IMR-90 (cell line): ENCODE results near the gene MRPS22. TPM values are rescaled to one million over a fixed set of nuclear protein-coding genes. Genes with fewer than 3 reads are reported as not detected.

Experiments used
- ATAC-seq: fragments of 200-7000 bp; cut with Tn5 transposase; 2 replicates; pipeline ENCODE4 v1.9.1; 2020; ENCODE audit warnings: low read depth, mild to moderate bottlenecking, moderate library complexity
- BruUV-seq: library from RNA; stranded (reverse); fragments of 400-500 nt; replicated peaks from 2 replicates; lab custom pipeline; 2021; lab: Mats Ljungman, UMichigan
- CTCF ChIA-PET: fragments of 300-600 bp; formaldehyde crosslinking; extraction: SDS; loops from one replicate; lab custom pipeline; 2021; ENCODE audit warnings: antibody characterized with exemption; lab: Yijun Ruan, JAX
- POLR2A ChIA-PET: fragments of 300-600 bp; sonication (Branson Sonifier 250); formaldehyde crosslinking; loops from one replicate; lab custom pipeline; 2022; ENCODE audit warnings: antibody characterized with exemption; ENCODE audit not compliant: unreplicated experiment; lab: Charles Lee
- DNase-seq: peaks from one replicate; pipeline ENCODE4 v3.0.0; 2013
- H2AFZ ChIP-seq: replicated peaks from 2 replicates; pipeline ENCODE3; 2013; ENCODE audit warnings: low read length, mild to moderate bottlenecking; ENCODE audit not compliant: poor library complexity
- H2AK5ac ChIP-seq: 2 replicates; pipeline ENCODE4 v1.6.1; 2013; ENCODE audit warnings: low read depth, low read length, inconsistent platforms
- H2AK9ac ChIP-seq: replicated peaks from 2 replicates; pipeline ENCODE3; 2013; ENCODE audit warnings: mild to moderate bottlenecking, low read depth, low read length, moderate library complexity; ENCODE audit not compliant: poor library complexity
- H2BK120ac ChIP-seq: 2 replicates; pipeline ENCODE4 v1.6.1; 2013; ENCODE audit warnings: low read depth, low read length, inconsistent platforms
- H2BK15ac ChIP-seq: 3 replicates; pipeline ENCODE4 v1.6.1; 2013; ENCODE audit warnings: low read depth, low read length, inconsistent platforms
- H2BK20ac ChIP-seq: 2 replicates; pipeline ENCODE4 v1.6.1; 2013; ENCODE audit warnings: low read depth, mild to moderate bottlenecking, inconsistent platforms, low read length, moderate library complexity
- H2BK5ac ChIP-seq: 2 replicates; pipeline ENCODE4 v1.6.1; 2013; ENCODE audit warnings: mild to moderate bottlenecking, low read depth, low read length, inconsistent platforms; ENCODE audit not compliant: poor library complexity, severe bottlenecking
- H3K14ac ChIP-seq: replicated peaks from 2 replicates; pipeline ENCODE4 v1.6.1; 2013; ENCODE audit warnings: low read depth, low read length, inconsistent platforms
- H3K18ac ChIP-seq: 2 replicates; pipeline ENCODE4 v1.6.1; 2013; ENCODE audit warnings: low read depth, low read length, control low read depth
- H3K23ac ChIP-seq: 2 replicates; pipeline ENCODE4 v1.6.1; 2013; ENCODE audit warnings: low read depth, low read length, inconsistent platforms
- H3K27ac ChIP-seq: 2 replicates; pipeline ENCODE4 v1.5.1; 2013; ENCODE audit warnings: mild to moderate bottlenecking, control low read depth, low read length; ENCODE audit not compliant: insufficient read depth
- H3K27me3 ChIP-seq: 2 replicates; pipeline ENCODE4 v1.6.1; 2013; ENCODE audit warnings: low read length; ENCODE audit not compliant: control insufficient read depth, insufficient read depth
- H3K36me3 ChIP-seq: 2 replicates; pipeline ENCODE4 v1.6.1; 2013; ENCODE audit warnings: low read length, mixed read lengths; ENCODE audit not compliant: control insufficient read depth, insufficient read depth
- H3K4ac ChIP-seq: 2 replicates; pipeline ENCODE4 v1.6.1; 2013; ENCODE audit warnings: low read depth, low read length, inconsistent platforms
- H3K4me1 ChIP-seq: 2 replicates; pipeline ENCODE4 v1.6.1; 2013; ENCODE audit warnings: low read length, mixed read lengths; ENCODE audit not compliant: control insufficient read depth, insufficient read depth
- H3K4me2 ChIP-seq: 2 replicates; pipeline ENCODE4 v1.6.1; 2013; ENCODE audit warnings: low read depth, mild to moderate bottlenecking, control low read depth, low read length, moderate library complexity
- H3K4me3 ChIP-seq: 2 replicates; pipeline ENCODE4 v1.5.1; 2013; ENCODE audit warnings: low read depth, mild to moderate bottlenecking, control low read depth, low read length, moderate library complexity; ENCODE audit not compliant: insufficient read depth
- H3K56ac ChIP-seq: 2 replicates; pipeline ENCODE4 v1.6.1; 2013; ENCODE audit warnings: low read length, inconsistent platforms; ENCODE audit not compliant: insufficient read depth; ENCODE audit errors: extremely low read depth
- H3K79me1 ChIP-seq, 2 experiments: 2 replicates each; pipeline ENCODE4 v1.6.1; 2013; ENCODE audit warnings: low read length in 2 of 2, inconsistent platforms in 1 of 2, low read depth in 1 of 2
- H3K9ac ChIP-seq: 2 replicates; pipeline ENCODE4 v1.6.1; 2013; ENCODE audit warnings: low read depth, low read length, control low read depth
- H3K9me1 ChIP-seq: 2 replicates; pipeline ENCODE4 v1.6.1; 2013; ENCODE audit warnings: low read length, inconsistent platforms; ENCODE audit not compliant: insufficient read depth
- H3K9me3 ChIP-seq: 2 replicates; pipeline ENCODE4 v1.6.1; 2013; ENCODE audit warnings: low read length; ENCODE audit not compliant: control insufficient read depth, insufficient read depth
- H4K20me1 ChIP-seq: 2 replicates; pipeline ENCODE4 v1.6.1; 2013; ENCODE audit warnings: low read length, inconsistent platforms; ENCODE audit not compliant: insufficient read depth
- H4K5ac ChIP-seq: 2 replicates; pipeline ENCODE4 v1.6.1; 2013; ENCODE audit warnings: mild to moderate bottlenecking, low read depth, low read length, control low read depth
- H4K8ac ChIP-seq, 2 experiments: 2 replicates each; pipeline ENCODE4 v1.6.1; 2013; ENCODE audit warnings: low read depth in 2 of 2, low read length in 2 of 2, control low read depth in 1 of 2, inconsistent platforms in 1 of 2
- H4K91ac ChIP-seq: 2 replicates; pipeline ENCODE4 v1.6.1; 2013; ENCODE audit warnings: low read depth, low read length, inconsistent platforms; ENCODE audit not compliant: insufficient read depth
- BHLHE40 ChIP-seq: fragments of 150-350 bp; IDR thresholded peaks from 2 replicates; pipeline ENCODE4 v1.6.1; 2016; ENCODE audit warnings: mild to moderate bottlenecking, low read depth, low read length
- CEBPB ChIP-seq: IDR thresholded peaks from 2 replicates; pipeline ENCODE4 v1.6.1; 2012; ENCODE audit warnings: low read depth, low read length, improper control_type of control experiment
- CHD1 ChIP-seq: IDR thresholded peaks from 2 replicates; pipeline ENCODE4 v1.6.1; 2012; ENCODE audit warnings: low read depth, low read length, improper control_type of control experiment
- CTCF ChIP-seq: conservative IDR thresholded peaks from 2 replicates; pipeline ENCODE4 v1.5.1; 2012; ENCODE audit warnings: mild to moderate bottlenecking, low read depth, low read length, improper control_type of control experiment
- ELK1 ChIP-seq: fragments of 150-350 bp; IDR thresholded peaks from 2 replicates; pipeline ENCODE4 v1.6.1; 2016; ENCODE audit warnings: low read depth, mild to moderate bottlenecking, low read length, moderate library complexity, borderline replicate concordance
- FOS ChIP-seq: fragments of 150-350 bp; IDR thresholded peaks from 2 replicates; pipeline ENCODE4 v1.6.1; 2016; ENCODE audit warnings: low read depth, low read length
- MAFK ChIP-seq: IDR thresholded peaks from 2 replicates; pipeline ENCODE4 v1.6.1; 2012; ENCODE audit warnings: low read depth, low read length, improper control_type of control experiment
- MAZ ChIP-seq: IDR thresholded peaks from 2 replicates; pipeline ENCODE4 v1.6.1; 2012; ENCODE audit warnings: low read depth, mild to moderate bottlenecking, low read length, improper control_type of control experiment, moderate library complexity, borderline replicate concordance
- MXI1 ChIP-seq: IDR thresholded peaks from 2 replicates; pipeline ENCODE4 v1.6.1; 2012; ENCODE audit warnings: low read depth, mild to moderate bottlenecking, low read length, moderate library complexity, borderline replicate concordance
- NFE2L2 ChIP-seq: fragments of 150-350 bp; IDR thresholded peaks from 2 replicates; pipeline ENCODE4 v1.6.1; 2016; ENCODE audit warnings: low read depth, mild to moderate bottlenecking, low read length
- POLR2A ChIP-seq: IDR thresholded peaks from 2 replicates; pipeline ENCODE4 v1.6.1; 2012; ENCODE audit warnings: mild to moderate bottlenecking, low read depth, low read length
- RAD21 ChIP-seq: IDR thresholded peaks from 2 replicates; pipeline ENCODE4 v1.6.1; 2012; ENCODE audit warnings: low read length, improper control_type of control experiment
- RCOR1 ChIP-seq: IDR thresholded peaks from 2 replicates; pipeline ENCODE4 v1.6.1; 2012; ENCODE audit warnings: mild to moderate bottlenecking, low read length, improper control_type of control experiment; ENCODE audit not compliant: insufficient replicate concordance
- RFX5 ChIP-seq: IDR thresholded peaks from 2 replicates; pipeline ENCODE4 v1.8.0; 2012; ENCODE audit warnings: low read depth, mild to moderate bottlenecking, low read length, moderate library complexity
- SMC3 ChIP-seq: fragments of 150-350 bp; IDR thresholded peaks from 2 replicates; pipeline ENCODE4 v1.6.1; 2016; ENCODE audit warnings: low read depth, mild to moderate bottlenecking, antibody characterized with exemption, low read length, moderate library complexity
- USF2 ChIP-seq: fragments of 150-350 bp; IDR thresholded peaks from 2 replicates; pipeline ENCODE4 v1.6.1; 2017; ENCODE audit warnings: mild to moderate bottlenecking, antibody characterized with exemption, low read length, low read depth
- WGBS, 2 experiments: methylation state at CpG; one replicate each; pipeline versions ENCODE4 v1.1.5 to v1.1.7; 2013; ENCODE audit warnings: missing lambda C conversion rate in 2 of 2; ENCODE audit not compliant: insufficient read length in 1 of 2; ENCODE audit errors: extremely low coverage in 2 of 2; 5-methylcytosine and 5-hydroxymethylcytosine counted together
- dilution Hi-C: fragments of 300-500 bp; cut with HindIII; formaldehyde crosslinking; loops from one replicate; pipeline ENCODE4 v1.14.3; 2018; ENCODE audit warnings: low sequenced_read_pairs; ENCODE audit not compliant: unreplicated experiment
- in situ Hi-C: fragments of 300-500 bp; cut with MboI; formaldehyde crosslinking; loops from 3 replicates; pipeline ENCODE4 v1.14.3; 2019; ENCODE audit warnings: low sequenced_read_pairs, inconsistent platforms, mixed read lengths
- intact Hi-C: fragments of 100-400 bp; cut with micrococcal nuclease; formaldehyde crosslinking; loops from 2 replicates; pipeline ENCODE4 v1.10.0; 2022
- polyA plus RNA-seq, 3 experiments: library from polyadenylated mRNA; depleted of rRNA; stranded (reverse); fragments of >200 nt; gene quantifications; 2 replicates each; pipeline ENCODE4 v1.2.3, GENCODE V29; 2012; ENCODE audit warnings: low replicate concordance in 1 of 3
- total RNA-seq: library from RNA; depleted of rRNA; stranded (reverse); fragments of >200 nt; gene quantifications from 2 replicates; pipeline ENCODE4 v1.2.3, GENCODE V29; 2012

MRPS22 gene
- total and polyA plus RNA-seq, 2 of the 4 experiments (the other 2 are of a cell fraction): 54.5 to 72.4 TPM

- Histone ChIP-seq H2BK5ac (no peak overlapping the region), H2AK9ac (no peak overlapping the region), H3K4ac (no peak overlapping the region), H3K4me3 (no peak overlapping the region), H2AFZ (no peak overlapping the region), H4K20me1 (no peaks in the 10 kb centered on the region), H2BK20ac (no peak overlapping the region), H2AK5ac (no peak overlapping the region), H3K56ac (no peak overlapping the region), H2BK120ac (no peak overlapping the region), H4K8ac (no peak overlapping the region), H3K27ac (no peak overlapping the region), H3K9me1 (no peaks in the 10 kb centered on the region), H3K9ac (no peak overlapping the region), H3K4me1 (peaks cover 2% of the 10 kb centered on the region; the same call in 1 of the 2 replicates), H3K23ac (no peak overlapping the region), H3K79me1 (no peaks in the 10 kb centered on the region), H3K36me3 (no peaks in the 10 kb centered on the region), H4K5ac (no peak overlapping the region), H3K27me3 (peaks cover 3% of the 10 kb centered on the region), H3K4me2 (no peak overlapping the region), H3K14ac (no peak overlapping the region), H3K9me3 (no peaks in the 10 kb centered on the region), H3K18ac (no peak overlapping the region), H2BK15ac (no peak overlapping the region), H4K91ac (no peak overlapping the region)
- ChIA-PET POLR2A (interaction anchor here (0.6 kb wide), 1 partner anchor 40 kb away, joined by 3 read pairs; no protein-coding TSS in a partner anchor), CTCF (no interaction called here)
- TF ChIP-seq ELK1: no peak
- no peak for TF ChIP-seq CEBPB
- no peak for TF ChIP-seq NFE2L2
- no peak for TF ChIP-seq CHD1
- no peak for TF ChIP-seq CTCF
- no peak for TF ChIP-seq MAZ
- no peak for TF ChIP-seq MXI1
- no peak for TF ChIP-seq FOS
- TF ChIP-seq USF2: no peak
- no peak for TF ChIP-seq RFX5
- no peak for TF ChIP-seq MAFK
- no peak for TF ChIP-seq POLR2A
- TF ChIP-seq BHLHE40: no peak
- TF ChIP-seq RCOR1: no peak
- TF ChIP-seq RAD21: no peak
- no peak for TF ChIP-seq SMC3
- BruUV-seq: no TSS peak
- intact Hi-C loops (loop anchor here (10.0 kb wide), 2 partner anchors 80 to 630 kb away; no protein-coding TSS in a partner anchor), dilution Hi-C loops (no loop called here), in situ Hi-C loops (no loop called here)
- DNase-seq (no peak), ATAC-seq (no peak)
- WGBS, 2 experiments: no CpG with 5 or more reads among the region's 5 CpGs
Measured at GRCh38 chr3:139324456-139324855, 19.4 kb upstream of the MRPS22 start.
